ENCODE data around the gene GLT8D2.

DNA sequence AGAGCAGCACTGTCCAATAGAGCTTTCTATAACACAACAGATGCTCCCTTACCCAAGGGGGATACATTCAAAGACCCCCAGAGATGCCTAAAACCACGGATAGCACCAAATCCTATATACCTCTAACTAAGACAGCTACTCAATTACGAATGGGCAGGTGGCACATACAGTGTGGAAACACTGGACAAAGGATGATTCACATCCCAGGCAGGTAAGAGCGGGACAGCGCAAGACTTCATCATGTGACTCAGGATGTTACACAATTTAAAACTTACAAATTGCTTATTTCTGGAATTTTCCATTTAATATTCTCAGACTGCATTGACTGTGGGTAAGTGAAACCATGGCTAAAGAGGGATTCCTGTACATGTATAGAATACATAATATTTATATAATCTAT lies 8.8 kb upstream of the GLT8D2 start:
- TF ChIP-seq, protein P1, sequence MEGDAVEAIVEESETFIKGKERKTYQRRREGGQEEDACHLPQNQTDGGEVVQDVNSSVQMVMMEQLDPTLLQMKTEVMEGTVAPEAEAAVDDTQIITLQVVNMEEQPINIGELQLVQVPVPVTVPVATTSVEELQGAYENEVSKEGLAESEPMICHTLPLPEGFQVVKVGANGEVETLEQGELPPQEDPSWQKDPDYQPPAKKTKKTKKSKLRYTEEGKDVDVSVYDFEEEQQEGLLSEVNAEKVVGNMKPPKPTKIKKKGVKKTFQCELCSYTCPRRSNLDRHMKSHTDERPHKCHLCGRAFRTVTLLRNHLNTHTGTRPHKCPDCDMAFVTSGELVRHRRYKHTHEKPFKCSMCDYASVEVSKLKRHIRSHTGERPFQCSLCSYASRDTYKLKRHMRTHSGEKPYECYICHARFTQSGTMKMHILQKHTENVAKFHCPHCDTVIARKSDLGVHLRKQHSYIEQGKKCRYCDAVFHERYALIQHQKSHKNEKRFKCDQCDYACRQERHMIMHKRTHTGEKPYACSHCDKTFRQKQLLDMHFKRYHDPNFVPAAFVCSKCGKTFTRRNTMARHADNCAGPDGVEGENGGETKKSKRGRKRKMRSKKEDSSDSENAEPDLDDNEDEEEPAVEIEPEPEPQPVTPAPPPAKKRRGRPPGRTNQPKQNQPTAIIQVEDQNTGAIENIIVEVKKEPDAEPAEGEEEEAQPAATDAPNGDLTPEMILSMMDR (IDR thresholded peaks at IDR 0.05; ENCODE audit: poor library complexity): no peak
- no peak for TF ChIP-seq EZH2 (IDR thresholded peaks at IDR 0.05; ENCODE audit: borderline replicate concordance)
